Measurements from ENCODE around the gene QRICH2.

Gene QRICH2

GRCh38 chr17:76335716-76336381 lies 27.8 kb upstream of the QRICH2 start:
- Histone ChIP-seq H3K4me2 (ENCODE audit: low read length) (no peak overlapping the region), H3K36me3 (ENCODE audit: insufficient read depth, low read length) (peaks cover 20% of the 10 kb centered on the region; the same call in 1 of the 2 replicates)

GRCh38 chr17:76333673-76334505 lies 25.8 kb upstream of the QRICH2 start:
- H3K36me3 ChIP-seq (ENCODE audit: insufficient read depth, low read length) = peaks cover 30% of the 10 kb centered on the region
- H3K27ac ChIP-seq (ENCODE audit: low read depth, low read length, poor library complexity, severe bottlenecking) = no peak overlapping the region
- no peaks in the 10 kb centered on the region for H3K9me3 ChIP-seq (ENCODE audit: low read length)
- H3K9ac ChIP-seq (ENCODE audit: low read length) = no peak overlapping the region
- H2AFZ ChIP-seq (ENCODE audit: low read length) = no peak overlapping the region
- H3K4me1 ChIP-seq (ENCODE audit: insufficient read depth, low read length, severe bottlenecking) = no peaks in the 10 kb centered on the region
- no peaks in the 10 kb centered on the region for H4K20me1 ChIP-seq (ENCODE audit: insufficient read depth, low read length)
- TF ChIP-seq EZH2 (IDR thresholded peaks at IDR 0.05; ENCODE audit: borderline replicate concordance, low read length) (no peak), CTCF (IDR thresholded peaks at IDR 0.05; ENCODE audit: low read length) (no peak)
- peaks cover 4% of the 10 kb centered on the region; the same call in 1 of the 2 replicates for H3K79me2 ChIP-seq (ENCODE audit: insufficient read depth, low read length)
- no peaks in the 10 kb centered on the region for H3K27me3 ChIP-seq (ENCODE audit: insufficient read depth, low read length)
- H3K9me2 ChIP-seq (ENCODE audit: low read depth, low read length) = no peaks in the 10 kb centered on the region
- H3K4me3 ChIP-seq (ENCODE audit: low read depth, low read length, poor library complexity, severe bottlenecking) = no peak overlapping the region
- H3F3A ChIP-seq (ENCODE audit: insufficient read depth, low read length) = no peaks in the 10 kb centered on the region
- no peak overlapping the region for H3K4me2 ChIP-seq (ENCODE audit: low read length)

More at GRCh38 chr17:76335716-76336381, 27.8 kb upstream of the QRICH2 start:
- no peaks in the 10 kb centered on the region for H3K9me3 ChIP-seq (ENCODE audit: low read length)
- no peaks in the 10 kb centered on the region for H3K4me1 ChIP-seq (ENCODE audit: insufficient read depth, low read length, severe bottlenecking)
- no peaks in the 10 kb centered on the region for H3K9me2 ChIP-seq (ENCODE audit: low read depth, low read length)
- no peak overlapping the region for H3K4me3 ChIP-seq (ENCODE audit: low read depth, low read length, poor library complexity, severe bottlenecking)
- H3K27ac ChIP-seq (ENCODE audit: low read depth, low read length, poor library complexity, severe bottlenecking) = no peak overlapping the region
- H3K27me3 ChIP-seq (ENCODE audit: insufficient read depth, low read length) = no peaks in the 10 kb centered on the region
- H3K79me2 ChIP-seq (ENCODE audit: insufficient read depth, low read length) = peaks cover 4% of the 10 kb centered on the region; the same call in 1 of the 2 replicates
- no peak for TF ChIP-seq CTCF (IDR thresholded peaks at IDR 0.05; ENCODE audit: low read length)
- no peak for TF ChIP-seq EZH2 (IDR thresholded peaks at IDR 0.05; ENCODE audit: borderline replicate concordance, low read length)
- H3F3A ChIP-seq (ENCODE audit: insufficient read depth, low read length) = no peaks in the 10 kb centered on the region
- no peak overlapping the region for H3K9ac ChIP-seq (ENCODE audit: low read length)
- H2AFZ ChIP-seq (ENCODE audit: low read length) = no peak overlapping the region
- no peaks in the 10 kb centered on the region for H4K20me1 ChIP-seq (ENCODE audit: insufficient read depth, low read length)

- Histone ChIP-seq H3K36me3 (ENCODE audit: insufficient read depth, low read length) (peaks cover 56% of the 10 kb centered on the region), H3K4me3 (ENCODE audit: low read depth, low read length, poor library complexity, severe bottlenecking) (no peak overlapping the region), H4K20me1 (ENCODE audit: insufficient read depth, low read length) (no peaks in the 10 kb centered on the region), H3K79me2 (ENCODE audit: insufficient read depth, low read length) (peaks cover 4% of the 10 kb centered on the region; the same call in 1 of the 2 replicates), H3K9me3 (ENCODE audit: low read length) (no peaks in the 10 kb centered on the region), H3K4me2 (ENCODE audit: low read length) (no peak overlapping the region), H3K27ac (ENCODE audit: low read depth, low read length, poor library complexity, severe bottlenecking) (no peak overlapping the region), H2AFZ (ENCODE audit: low read length) (no peak overlapping the region), H3F3A (ENCODE audit: insufficient read depth, low read length) (no peaks in the 10 kb centered on the region), H3K27me3 (ENCODE audit: insufficient read depth, low read length) (no peaks in the 10 kb centered on the region), H3K9me2 (ENCODE audit: low read depth, low read length) (no peaks in the 10 kb centered on the region), H3K4me1 (ENCODE audit: insufficient read depth, low read length, severe bottlenecking) (no peaks in the 10 kb centered on the region), H3K9ac (ENCODE audit: low read length) (no peak overlapping the region)
- TF ChIP-seq EZH2 (IDR thresholded peaks at IDR 0.05; ENCODE audit: borderline replicate concordance, low read length) (no peak), CTCF (IDR thresholded peaks at IDR 0.05; ENCODE audit: low read length) (no peak)
Observed at GRCh38 chr17:76331083-76331482, 23.0 kb upstream of the QRICH2 start.

Measured in OCI-LY1 (cell line).